Measurements from ENCODE around the gene CTNNA1.

Gene CTNNA1

GRCh38 chr5:138849882-138850281 lies 96.7 kb downstream of the CTNNA1 start:
- FAIRE-seq: no peak
- DNase-seq (ENCODE audit: low spot score): no peak

- no peak for DNase-seq (ENCODE audit: low spot score)
- no peak for FAIRE-seq
Observed at GRCh38 chr5:138850865-138851435, 97.7 kb downstream of the CTNNA1 start.

GRCh38 chr5:138853132-138853531 lies 99.9 kb downstream of the CTNNA1 start:
- DNase-seq (ENCODE audit: low spot score) (no peak), FAIRE-seq (no peak)

GRCh38 chr5:138867011-138867410 lies 113.8 kb downstream of the CTNNA1 start:
- FAIRE-seq (no peak), DNase-seq (ENCODE audit: low spot score) (no peak)

- FAIRE-seq (no peak), DNase-seq (ENCODE audit: low spot score) (no peak)
Observed at GRCh38 chr5:138869038-138869437, 115.8 kb downstream of the CTNNA1 start.

- no peak for DNase-seq (ENCODE audit: low spot score)
- no peak for FAIRE-seq
Observed at GRCh38 chr5:138869763-138870500, 116.7 kb downstream of the CTNNA1 start.

- DNase-seq (ENCODE audit: low spot score) (no peak), FAIRE-seq (no peak)
Observed at GRCh38 chr5:138870611-138871010, 117.4 kb downstream of the CTNNA1 start.

GRCh38 chr5:138872841-138873465 lies 119.7 kb downstream of the CTNNA1 start:
- DNase-seq (ENCODE audit: low spot score): peak; percentile 17

GRCh38 chr5:138873466-138874221 lies 120.4 kb downstream of the CTNNA1 start:
- DNase-seq (ENCODE audit: low spot score) (peak; percentile 3), FAIRE-seq (no peak)

More at GRCh38 chr5:138872841-138873465, 119.7 kb downstream of the CTNNA1 start:
- FAIRE-seq: no peak

- DNase-seq (ENCODE audit: low spot score): no peak
- FAIRE-seq: no peak
Observed at GRCh38 chr5:138874241-138874640, 121.0 kb downstream of the CTNNA1 start.

GRCh38 chr5:138874771-138875551 lies 121.7 kb downstream of the CTNNA1 start, which contains the start of gene LRRTM2:
LRRTM2 (minus strand) TSS chr5:138875335; CDS start chr5:138874911, 424 bp downstream.
- DNase-seq (ENCODE audit: low spot score) (no peak), FAIRE-seq (no peak)

GRCh38 chr5:138875552-138875875 lies 122.3 kb downstream of the CTNNA1 start:
- DNase-seq (ENCODE audit: low spot score) (no peak), FAIRE-seq (no peak)

- no peak for DNase-seq (ENCODE audit: low spot score)
- no peak for FAIRE-seq
Observed at GRCh38 chr5:138875946-138876345, 122.7 kb downstream of the CTNNA1 start.

- no peak for FAIRE-seq
- DNase-seq (ENCODE audit: low spot score): no peak
Observed at GRCh38 chr5:138876811-138877210, 123.6 kb downstream of the CTNNA1 start.

GRCh38 chr5:138878437-138879235 lies 125.4 kb downstream of the CTNNA1 start:
- no peak for FAIRE-seq
- DNase-seq (ENCODE audit: low spot score): no peak

GRCh38 chr5:138883211-138883610 lies 130.0 kb downstream of the CTNNA1 start:
- FAIRE-seq (no peak), DNase-seq (ENCODE audit: low spot score) (no peak)

- FAIRE-seq (no peak), DNase-seq (ENCODE audit: low spot score) (no peak)
Observed at GRCh38 chr5:138884094-138884493, 130.9 kb downstream of the CTNNA1 start.

- no peak for FAIRE-seq
Observed at GRCh38 chr5:138884554-138884953, 131.3 kb downstream of the CTNNA1 start.

GRCh38 chr5:138889994-138890393 lies 136.8 kb downstream of the CTNNA1 start:
- no peak for DNase-seq (ENCODE audit: low spot score)
- no peak for FAIRE-seq

More at GRCh38 chr5:138884554-138884953, 131.3 kb downstream of the CTNNA1 start:
- DNase-seq (ENCODE audit: low spot score): no peak

- no peak for FAIRE-seq
- no peak for DNase-seq (ENCODE audit: low spot score)
Observed at GRCh38 chr5:138890644-138891043, 137.4 kb downstream of the CTNNA1 start.
